Immature natural killer cell (primary cell): ENCODE results near the gene ARHGAP25. TPM values are rescaled to one million over a fixed set of nuclear protein-coding genes. Genes with fewer than 3 reads are reported as not detected.
A peak's percentile ranks its signal among the peaks of the same experiment; 100 is the strongest.
"Not testable (repeated sequence)": the region's sequence is repeated elsewhere in the genome, so short reads cannot be mapped to it uniquely, and the experiment has no call there.

Experiments used
- DNase-seq, 3 donors: peaks; one replicate each; pipeline ENCODE4 v3.0.0; 2022; ENCODE audit warnings: mixed read lengths in 1 of 3
- H3K27ac Mint-ChIP-seq, 6 donors: one replicate each; pipeline ENCODE4 v1.8.0; 2020; ENCODE audit warnings: mixed read lengths in 6 of 6, mild to moderate bottlenecking in 5 of 6, inconsistent platforms in 4 of 6, moderate library complexity in 3 of 6
- H3K27me3 Mint-ChIP-seq, 3 donors: one replicate each; pipeline ENCODE4 v1.8.0; 2020 to 2021; ENCODE audit warnings: low read depth in 3 of 3, mild to moderate bottlenecking in 3 of 3, mixed read lengths in 3 of 3, moderate library complexity in 3 of 3, inconsistent platforms in 1 of 3
- H3K36me3 Mint-ChIP-seq, 3 donors: one replicate each; pipeline ENCODE4 v1.8.0; 2020; ENCODE audit warnings: mixed read lengths in 3 of 3, inconsistent platforms in 2 of 3, mild to moderate bottlenecking in 2 of 3
- H3K4me1 Mint-ChIP-seq, 2 donors: one replicate each; pipeline ENCODE4 v1.8.0; 2020; ENCODE audit warnings: inconsistent platforms in 2 of 2, mild to moderate bottlenecking in 2 of 2, mixed read lengths in 2 of 2, moderate library complexity in 1 of 2
- H3K4me3 Mint-ChIP-seq, 5 donors: one replicate each; pipeline ENCODE4 v1.8.0; 2020; ENCODE audit warnings: mild to moderate bottlenecking in 5 of 5, mixed read lengths in 5 of 5, inconsistent platforms in 3 of 5, moderate library complexity in 3 of 5
- H3K9me3 Mint-ChIP-seq, 6 donors: one replicate each; pipeline ENCODE4 v1.8.0; 2020; ENCODE audit warnings: mild to moderate bottlenecking in 6 of 6, mixed read lengths in 6 of 6, inconsistent platforms in 4 of 6, moderate library complexity in 3 of 6
- polyA plus RNA-seq, 3 donors: library from polyadenylated mRNA; unstranded; fragments of 300-500 nt; fragmentation: Illumina TruSeq; gene quantifications; one replicate each; pipeline ENCODE4 v1.2.3, GENCODE V29; 2021

Gene ARHGAP25
- polyA plus RNA-seq, 3 donors from 2014 or later, result 107 to 282 (median 117) TPM

GRCh38 chr2:68800517-68800916 lies 65.9 kb downstream of the ARHGAP25 start:
- H3K36me3 Mint-ChIP-seq, result peaks cover 32 to 57% (median 40%) of the 10 kb centered on the region in 3 donors
- H3K4me1 Mint-ChIP-seq, result peaks cover 61 to 63% of the 10 kb centered on the region in 2 donors
- H3K4me3 Mint-ChIP-seq, result no peak overlapping the region
- DNase-seq, result no peak
- no peaks in the 10 kb centered on the region for H3K27me3 Mint-ChIP-seq
- peak overlapping the region; percentile 42 to 79 (median 62) for H3K27ac Mint-ChIP-seq
- H3K9me3 Mint-ChIP-seq, result no peaks in the 10 kb centered on the region

GRCh38 chr2:68802161-68802560 lies 67.5 kb downstream of the ARHGAP25 start:
- H3K4me1 Mint-ChIP-seq, result peaks cover 59 to 60% of the 10 kb centered on the region in 2 donors

GRCh38 chr2:68805025-68805424 lies 70.4 kb downstream of the ARHGAP25 start:
- H3K27me3 Mint-ChIP-seq, result no peaks in the 10 kb centered on the region
- no peaks in the 10 kb centered on the region for H3K9me3 Mint-ChIP-seq
- H3K4me1 Mint-ChIP-seq, result peaks cover 60 to 62% of the 10 kb centered on the region in 2 donors
- no peak overlapping the region for H3K4me3 Mint-ChIP-seq
- peak overlapping the region in 4 of 6 donors; percentile 31 to 90 (median 72) for H3K27ac Mint-ChIP-seq
- H3K36me3 Mint-ChIP-seq, result peaks cover 23 to 51% (median 45%) of the 10 kb centered on the region in 3 donors
- no peak for DNase-seq

More at GRCh38 chr2:68802161-68802560, 67.5 kb downstream of the ARHGAP25 start:
- H3K4me3 Mint-ChIP-seq, DNase-seq, H3K27me3 Mint-ChIP-seq, H3K9me3 Mint-ChIP-seq: not testable (repeated sequence)
- Mint-ChIP-seq H3K27ac (peak overlapping the region in 2 of 6 donors; percentile 6 to 40), H3K36me3 (peaks cover 33 to 56% (median 44%) of the 10 kb centered on the region in 3 donors)

- Mint-ChIP-seq H3K4me1 (peaks cover 58 to 65% of the 10 kb centered on the region in 2 donors), H3K27ac (peak overlapping the region; percentile 89 to 94 (median 90)), H3K36me3 (peaks cover 23 to 46% (median 39%) of the 10 kb centered on the region in 3 donors), H3K4me3 (peak overlapping the region in 1 of 5 donors; percentile 82), H3K9me3 (no peaks in the 10 kb centered on the region), H3K27me3 (no peaks in the 10 kb centered on the region)
- no peak for DNase-seq
These were observed 72.0 kb downstream of the ARHGAP25 start for GRCh38 chr2:68806511-68807109.

GRCh38 chr2:68807821-68808266 lies 73.2 kb downstream of the ARHGAP25 start:
- H3K4me3 Mint-ChIP-seq, result peak overlapping the region; percentile 54 to 82 (median 69)
- no peaks in the 10 kb centered on the region for H3K9me3 Mint-ChIP-seq
- peaks cover 63 to 75% of the 10 kb centered on the region in 2 donors for H3K4me1 Mint-ChIP-seq
- DNase-seq, result peak; percentile 41 to 47 (median 44)
- H3K27me3 Mint-ChIP-seq, result no peaks in the 10 kb centered on the region
- peak overlapping the region; percentile 89 to 94 (median 90) for H3K27ac Mint-ChIP-seq
- H3K36me3 Mint-ChIP-seq, result peaks cover 25 to 58% (median 51%) of the 10 kb centered on the region in 3 donors

- H3K9me3 Mint-ChIP-seq, result no peaks in the 10 kb centered on the region
- H3K27ac Mint-ChIP-seq, result peak overlapping the region; percentile 83 to 94 (median 90)
- peaks cover 25 to 63% (median 60%) of the 10 kb centered on the region in 3 donors for H3K36me3 Mint-ChIP-seq
- peak overlapping the region in 4 of 5 donors; percentile 0 to 82 (median 44) for H3K4me3 Mint-ChIP-seq
- no peaks in the 10 kb centered on the region for H3K27me3 Mint-ChIP-seq
- DNase-seq, result no peak
- peaks cover 63 to 75% of the 10 kb centered on the region in 2 donors for H3K4me1 Mint-ChIP-seq
These were observed 75.0 kb downstream of the ARHGAP25 start for GRCh38 chr2:68809324-68810240.

GRCh38 chr2:68811364-68811763 lies 76.8 kb downstream of the ARHGAP25 start:
- peaks cover 18 to 60% (median 56%) of the 10 kb centered on the region in 3 donors for H3K36me3 Mint-ChIP-seq
- peaks cover 53 to 72% of the 10 kb centered on the region in 2 donors for H3K4me1 Mint-ChIP-seq

GRCh38 chr2:68812251-68812650 lies 77.6 kb downstream of the ARHGAP25 start:
- Mint-ChIP-seq H3K27me3 (no peaks in the 10 kb centered on the region), H3K4me3 (no peak overlapping the region), H3K27ac (peak overlapping the region; percentile 37 to 90 (median 88))

More at GRCh38 chr2:68811364-68811763, 76.8 kb downstream of the ARHGAP25 start:
- Mint-ChIP-seq H3K27ac (peak overlapping the region; percentile 79 to 90 (median 88)), H3K27me3 (no peaks in the 10 kb centered on the region), H3K4me3 (no peak overlapping the region), H3K9me3 (no peaks in the 10 kb centered on the region)
- no peak for DNase-seq

GRCh38 chr2:68813596-68813995 lies 79.0 kb downstream of the ARHGAP25 start:
- H3K4me3 Mint-ChIP-seq, result no peak overlapping the region
- H3K9me3 Mint-ChIP-seq, result no peaks in the 10 kb centered on the region
- peak overlapping the region in 5 of 6 donors; percentile 18 to 88 (median 41) for H3K27ac Mint-ChIP-seq
- peaks cover 0 to 3% (median 0%) of the 10 kb centered on the region in 3 donors for H3K27me3 Mint-ChIP-seq
- H3K4me1 Mint-ChIP-seq, result peaks cover 33 to 59% of the 10 kb centered on the region in 2 donors
- peaks cover 20 to 63% (median 54%) of the 10 kb centered on the region in 3 donors for H3K36me3 Mint-ChIP-seq
- DNase-seq, result no peak

More at GRCh38 chr2:68812251-68812650, 77.6 kb downstream of the ARHGAP25 start:
- no peak for DNase-seq
- Mint-ChIP-seq H3K4me1 (peaks cover 44 to 64% of the 10 kb centered on the region in 2 donors), H3K36me3 (peaks cover 17 to 64% (median 52%) of the 10 kb centered on the region in 3 donors), H3K9me3 (no peaks in the 10 kb centered on the region)

GRCh38 chr2:68817306-68817705 lies 82.7 kb downstream of the ARHGAP25 start:
- Mint-ChIP-seq H3K27me3 (peaks cover 0 to 3% (median 2%) of the 10 kb centered on the region in 3 donors), H3K27ac (peak overlapping the region; percentile 32 to 79 (median 78)), H3K4me1 (peaks cover 10 to 35% of the 10 kb centered on the region in 2 donors), H3K4me3 (no peak overlapping the region), H3K9me3 (no peaks in the 10 kb centered on the region), H3K36me3 (peaks cover 28 to 78% (median 44%) of the 10 kb centered on the region in 3 donors)
- DNase-seq, result no peak

GRCh38 chr2:68819556-68819955 lies 84.9 kb downstream of the ARHGAP25 start:
- peak overlapping the region in 3 of 6 donors; percentile 24 to 72 (median 72) for H3K27ac Mint-ChIP-seq
- DNase-seq, result no peak

GRCh38 chr2:68822207-68822872 lies 87.7 kb downstream of the ARHGAP25 start:
- H3K4me3 Mint-ChIP-seq, result no peak overlapping the region
- peak overlapping the region in 5 of 6 donors; percentile 37 to 71 (median 61) for H3K27ac Mint-ChIP-seq
- peaks cover 34 to 84% (median 48%) of the 10 kb centered on the region in 3 donors for H3K36me3 Mint-ChIP-seq
- H3K4me1 Mint-ChIP-seq, result peaks cover 20 to 55% of the 10 kb centered on the region in 2 donors
- no peaks in the 10 kb centered on the region for H3K9me3 Mint-ChIP-seq
- H3K27me3 Mint-ChIP-seq, result peaks cover 4 to 7% (median 4%) of the 10 kb centered on the region in 3 donors
- DNase-seq, result no peak

More at GRCh38 chr2:68819556-68819955, 84.9 kb downstream of the ARHGAP25 start:
- Mint-ChIP-seq H3K9me3 (no peaks in the 10 kb centered on the region), H3K4me3 (no peak overlapping the region), H3K36me3 (peaks cover 36 to 83% (median 47%) of the 10 kb centered on the region in 3 donors), H3K27me3 (peaks cover 1 to 3% (median 2%) of the 10 kb centered on the region in 3 donors), H3K4me1 (peaks cover 21 to 42% of the 10 kb centered on the region in 2 donors)

GRCh38 chr2:68824831-68825230 lies 90.2 kb downstream of the ARHGAP25 start:
- H3K9me3 Mint-ChIP-seq, result no peaks in the 10 kb centered on the region
- no peak for DNase-seq
- peak overlapping the region in 5 of 6 donors; percentile 32 to 79 (median 72) for H3K27ac Mint-ChIP-seq
- peaks cover 24 to 65% (median 36%) of the 10 kb centered on the region in 3 donors for H3K36me3 Mint-ChIP-seq
- peaks cover 7 to 8% (median 8%) of the 10 kb centered on the region in 3 donors for H3K27me3 Mint-ChIP-seq
- no peak overlapping the region for H3K4me3 Mint-ChIP-seq
- H3K4me1 Mint-ChIP-seq, result peaks cover 33 to 71% of the 10 kb centered on the region in 2 donors
